GM12878 (cell line): ENCODE measurements around the gene PSME3IP1. TPM values are rescaled to one million over a fixed set of nuclear protein-coding genes. Genes with fewer than 3 reads are reported as not detected.

Experiments used
- ATAC-seq: fragments of 200-7000 bp; cut with Tn5 transposase; 3 replicates; pipeline ENCODE4 v1.9.1; 2020; ENCODE audit warnings: mild to moderate bottlenecking, moderate library complexity
- BruUV-seq: library from RNA; stranded (reverse); fragments of 400-500 nt; replicated peaks from 2 replicates; lab custom pipeline; 2021; lab: Mats Ljungman, UMichigan
- CTCF ChIA-PET: fragments of 300-600 bp; sonication (Branson Sonifier 250); formaldehyde crosslinking; extraction: SDS; loops from one replicate; lab custom pipeline; 2021; ENCODE audit warnings: inconsistent platforms; lab: Yijun Ruan, JAX
- POLR2A ChIA-PET: fragments of 350-600 bp; formaldehyde crosslinking; extraction: SDS; loops from one replicate; lab custom pipeline; 2021; ENCODE audit warnings: inconsistent platforms; lab: Charles Lee
- RAD21 ChIA-PET: fragments of 300-600 bp; sonication (Branson Sonifier 250); formaldehyde crosslinking; loops from one replicate; lab custom pipeline; 2023; ENCODE audit warnings: antibody characterized with exemption; ENCODE audit not compliant: unreplicated experiment; lab: Charles Lee
- SMC1A ChIA-PET: fragments of 300-600 bp; sonication (Branson Sonifier 250); formaldehyde crosslinking; loops from one replicate; lab custom pipeline; 2023; ENCODE audit not compliant: unreplicated experiment, uncharacterized antibody; lab: Charles Lee
- DNase-seq: peaks from one replicate; pipeline ENCODE4 v3.0.0-alpha.2; 2011; ENCODE audit warnings: low read depth, low spot score
- FAIRE-seq: peaks from 3 replicates; lab custom pipeline; 2011; peaks lifted over from hg19 to GRCh38; lab: Jason Lieb, UNC
- H2AFZ ChIP-seq: 2 replicates; pipeline ENCODE4 v1.6.0; 2011; ENCODE audit warnings: low read depth, low read length, control low read depth; ENCODE audit not compliant: control insufficient read depth
- H3K27ac ChIP-seq: 2 replicates; pipeline ENCODE4 v1.5.1; 2011; ENCODE audit warnings: control low read depth; ENCODE audit not compliant: control insufficient read depth, insufficient read depth
- H3K27me3 ChIP-seq, 2 experiments: replicated peaks in 1 of 2; 2 replicates each; pipeline versions ENCODE4 v1.6.0 to v1.6.1; 2011; ENCODE audit warnings: low read length in 1 of 2; ENCODE audit not compliant: control insufficient read depth in 2 of 2, insufficient read depth in 2 of 2
- H3K36me3 ChIP-seq, 2 experiments: 2 replicates each; pipeline ENCODE4 v1.5.1; 2011; ENCODE audit warnings: low read length in 1 of 2; ENCODE audit not compliant: control insufficient read depth in 2 of 2, insufficient read depth in 2 of 2
- H3K4me1 ChIP-seq: 2 replicates; pipeline ENCODE4 v1.6.1; 2011; ENCODE audit warnings: mild to moderate bottlenecking, low read length, moderate library complexity, mixed read lengths; ENCODE audit not compliant: control insufficient read depth, insufficient read depth
- H3K4me2 ChIP-seq: 2 replicates; pipeline ENCODE4 v1.6.0; 2011; ENCODE audit warnings: control low read depth; ENCODE audit not compliant: control insufficient read depth, insufficient read depth
- H3K4me3 ChIP-seq: fragments of 200-600 bp; sonication (generic); 2 replicates; pipeline ENCODE4 v1.5.1; 2016
- H3K79me2 ChIP-seq: 2 replicates; pipeline ENCODE4 v1.6.0; 2011; ENCODE audit warnings: low read length; ENCODE audit not compliant: control insufficient read depth, insufficient read depth
- H3K9ac ChIP-seq: 2 replicates; pipeline ENCODE4 v1.8.0; 2011; ENCODE audit warnings: low read length, control low read depth, mixed read lengths; ENCODE audit not compliant: control insufficient read depth, insufficient read depth
- H3K9me3 ChIP-seq: replicated peaks from 3 replicates; pipeline ENCODE4 v1.5.1; 2011; ENCODE audit warnings: mild to moderate bottlenecking, low read length; ENCODE audit not compliant: control insufficient read depth, insufficient read depth
- H4K20me1 ChIP-seq: 2 replicates; pipeline ENCODE4 v1.6.0; 2011; ENCODE audit not compliant: control insufficient read depth, insufficient read depth
- ATF7 ChIP-seq: fragments of 450-650 bp; IDR thresholded peaks from 2 replicates; pipeline ENCODE4 v1.6.1; 2016; ENCODE audit warnings: low read depth, mild to moderate bottlenecking
- BACH1 ChIP-seq: fragments of 450-650 bp; IDR thresholded peaks from 2 replicates; pipeline ENCODE4 v1.6.1; 2017; ENCODE audit warnings: mild to moderate bottlenecking, borderline replicate concordance
- BHLHE40 ChIP-seq, 2 experiments: fragments of 450-650 bp in 1 of 2; IDR thresholded peaks; 2 replicates each; pipeline ENCODE4 v1.6.1; 2011 to 2017; ENCODE audit warnings: low read depth in 2 of 2, borderline replicate concordance in 1 of 2, improper control_type of control experiment in 1 of 2, low read length in 1 of 2, mild to moderate bottlenecking in 1 of 2
- EGR1 ChIP-seq, 2 experiments: IDR thresholded peaks; 1 replicate in 1 of 2; 2 replicates in 1 of 2; pipeline ENCODE4 v1.6.1; 2011 to 2012; ENCODE audit warnings: low read depth in 2 of 2, low read length in 2 of 2, borderline replicate concordance in 1 of 2, mild to moderate bottlenecking in 1 of 2, moderate library complexity in 1 of 2
- RAD21 ChIP-seq: IDR thresholded peaks from 2 replicates; pipeline ENCODE4 v1.6.1; 2011; ENCODE audit warnings: mild to moderate bottlenecking, low read depth, low read length, moderate library complexity; ENCODE audit not compliant: insufficient read depth
- RCOR1 ChIP-seq: conservative IDR thresholded peaks from 2 replicates; pipeline ENCODE4 v1.6.1; 2012; ENCODE audit warnings: low read depth, low read length, improper control_type of control experiment
- RUNX3 ChIP-seq: IDR thresholded peaks from 2 replicates; pipeline ENCODE4 v1.6.1; 2012; ENCODE audit warnings: low read length, inconsistent platforms
- TCF12 ChIP-seq: IDR thresholded peaks from 2 replicates; pipeline ENCODE4 v1.6.1; 2011; ENCODE audit warnings: low read depth, mild to moderate bottlenecking, low read length
- TCF3 ChIP-seq: IDR thresholded peaks from 2 replicates; pipeline ENCODE4 v1.6.1; 2012; ENCODE audit warnings: low read depth, mild to moderate bottlenecking, low read length, borderline replicate concordance; ENCODE audit not compliant: insufficient read depth
- ZNF24 ChIP-seq: fragments of 450-650 bp; IDR thresholded peaks from 2 replicates; pipeline ENCODE4 v1.6.1; 2017; ENCODE audit warnings: antibody characterized with exemption, mild to moderate bottlenecking
- WGBS: methylation state at CpG from one replicate; pipeline ENCODE4 v1.1.6; 2016; ENCODE audit warnings: low lambda C conversion rate; ENCODE audit not compliant: insufficient replicate concordance, insufficient coverage; ENCODE audit errors: missing lambda C conversion rate; 5-methylcytosine and 5-hydroxymethylcytosine counted together
- in situ Hi-C: fragments of 300-500 bp; cut with MboI; formaldehyde crosslinking; loops from 9 replicates; pipeline ENCODE4 v1.14.3; 2018; ENCODE audit warnings: mixed read lengths
- intact Hi-C: fragments of 100-400 bp; cut with micrococcal nuclease; formaldehyde crosslinking; loops from one replicate; pipeline ENCODE4 v1.14.2; 2022; ENCODE audit not compliant: unreplicated experiment
- polyA plus RNA-seq, 11 experiments: library from polyadenylated mRNA; depleted of rRNA in 4 of 11; unstranded in 6 of 11; stranded (reverse) in 5 of 11; fragments of >200 nt; fragmentation: Nextera tagmentation in 4 of 11; fragmentation: Illumina TruSeq in 1 of 11; extraction: Ambion mirVana in 4 of 11; extraction: Trizol in 1 of 11; gene quantifications; 1 replicate in 1 of 11; 2 replicates in 10 of 11; pipeline versions ENCODE4 v1.2.1 to v1.2.3, GENCODE V29; 2011 to 2016; ENCODE audit warnings: inconsistent platforms in 2 of 11, missing spikeins in 2 of 11, low read depth in 1 of 11
- total RNA-seq, 4 experiments: library from RNA; depleted of rRNA in 3 of 4; stranded (reverse); fragments of >200 nt in 3 of 4; fragmentation: Illumina TruSeq in 1 of 4; extraction: Trizol in 1 of 4; gene quantifications; 2 replicates each; pipeline versions ENCODE4 v1.2.1 to v1.2.3, GENCODE V29; 2013 to 2021
- TF ChIP-seq, protein P1 (sequence below): fragments of 450-650 bp; IDR thresholded peaks from 2 replicates; pipeline ENCODE4 v1.6.1; 2018; ENCODE audit warnings: mild to moderate bottlenecking, low read depth, moderate library complexity; ENCODE audit not compliant: partially characterized antibody

Gene PSME3IP1
- total and polyA plus RNA-seq, 10 of the 15 experiments (the other 5 are each of a cell fraction or from before 2014, with no cell fraction given) = 67.9 to 174 (median 111) TPM

- BruUV-seq = no TSS peak
- ChIA-PET RAD21 (no interaction called here), CTCF (interaction anchor here (0.5 to 1.1 kb wide), 3 partner anchors 32 to 677 kb away, joined by 3 read pairs; no protein-coding TSS in a partner anchor), SMC1A (no interaction called here), POLR2A (no interaction called here)
- no peak overlapping the region for H3K9ac ChIP-seq
- no peak for FAIRE-seq
- intact Hi-C loops = no loop called here
- no peak for ATAC-seq
- H3K36me3 ChIP-seq = no peaks in the 10 kb centered on the region
- H2AFZ ChIP-seq = no peak overlapping the region
- in situ Hi-C loops = no loop called here
- H3K4me2 ChIP-seq = no peak overlapping the region
- H3K79me2 ChIP-seq = no peaks in the 10 kb centered on the region
- H3K9me3 ChIP-seq = no peaks in the 10 kb centered on the region
- no peaks in the 10 kb centered on the region for H3K27me3 ChIP-seq
- H3K4me3 ChIP-seq = no peak overlapping the region
- no peak for DNase-seq
- no peak for TF ChIP-seq BACH1
- H4K20me1 ChIP-seq = no peaks in the 10 kb centered on the region
- WGBS = 67% methylated on average over 14 of the region's 14 CpGs
- peaks cover 23% of the 10 kb centered on the region for H3K4me1 ChIP-seq
- no peak overlapping the region for H3K27ac ChIP-seq
These were observed 42.5 kb downstream of the PSME3IP1 start for GRCh38 chr16:57143149-57143921.

DNA sequence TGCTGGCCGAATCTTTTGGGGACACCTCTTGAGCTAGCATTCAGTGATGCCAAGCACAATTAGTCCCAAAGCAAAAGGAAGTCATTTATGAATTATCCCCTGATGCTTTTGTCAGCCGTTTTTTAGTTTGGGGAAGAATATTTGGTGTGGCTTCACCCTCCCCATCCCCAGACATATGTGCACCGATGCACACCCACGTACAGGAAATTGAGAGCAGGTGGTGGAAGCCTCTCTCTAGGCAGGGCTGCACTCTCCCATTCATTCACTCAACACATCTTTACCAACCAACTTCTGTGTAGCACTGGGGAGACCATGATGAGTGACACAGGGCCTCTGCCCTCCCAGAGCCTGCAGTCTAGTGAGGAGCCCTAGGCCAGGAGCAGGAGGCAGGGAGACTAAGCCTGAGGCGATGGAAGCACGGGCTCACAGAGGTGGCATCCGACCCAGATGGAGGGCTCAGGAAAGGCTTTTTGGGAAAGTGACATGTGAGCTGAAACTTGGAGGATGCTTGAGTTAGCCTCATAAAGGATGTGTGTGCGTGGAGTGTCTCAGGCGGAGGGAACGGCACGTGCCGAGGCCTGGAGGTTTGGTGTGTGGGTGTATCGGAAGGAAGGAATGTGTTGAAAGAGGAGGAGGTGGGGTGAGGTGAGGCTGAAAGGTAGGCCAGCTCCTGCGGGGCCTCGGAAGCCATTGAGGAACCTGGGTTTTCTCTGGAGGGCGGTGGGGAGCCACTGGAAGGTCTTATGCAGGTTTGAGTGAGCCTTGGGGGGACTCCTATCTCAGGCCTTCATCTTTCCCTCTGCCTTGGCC lies 43.8 kb downstream of the PSME3IP1 start:
- ATAC-seq = peak; percentile 70
- peak overlapping the region; percentile 79 for H3K4me2 ChIP-seq
- TF ChIP-seq RCOR1 = no peak
- TF ChIP-seq ATF7 = no peak
- no peak for TF ChIP-seq ZNF24
- TF ChIP-seq RAD21 = no peak
- TF ChIP-seq RUNX3 = peak; percentile 21; the same call in 1 of the 2 replicates
- peak in 1 of 2 experiments; percentile 34; a peak in 1 of 4 replicates for TF ChIP-seq BHLHE40 (IDR thresholded peaks at IDR 0.05; ENCODE audit: borderline replicate concordance in 1 of 2, low read depth in 2 of 2, low read length in 1 of 2)
- TF ChIP-seq, protein P1, sequence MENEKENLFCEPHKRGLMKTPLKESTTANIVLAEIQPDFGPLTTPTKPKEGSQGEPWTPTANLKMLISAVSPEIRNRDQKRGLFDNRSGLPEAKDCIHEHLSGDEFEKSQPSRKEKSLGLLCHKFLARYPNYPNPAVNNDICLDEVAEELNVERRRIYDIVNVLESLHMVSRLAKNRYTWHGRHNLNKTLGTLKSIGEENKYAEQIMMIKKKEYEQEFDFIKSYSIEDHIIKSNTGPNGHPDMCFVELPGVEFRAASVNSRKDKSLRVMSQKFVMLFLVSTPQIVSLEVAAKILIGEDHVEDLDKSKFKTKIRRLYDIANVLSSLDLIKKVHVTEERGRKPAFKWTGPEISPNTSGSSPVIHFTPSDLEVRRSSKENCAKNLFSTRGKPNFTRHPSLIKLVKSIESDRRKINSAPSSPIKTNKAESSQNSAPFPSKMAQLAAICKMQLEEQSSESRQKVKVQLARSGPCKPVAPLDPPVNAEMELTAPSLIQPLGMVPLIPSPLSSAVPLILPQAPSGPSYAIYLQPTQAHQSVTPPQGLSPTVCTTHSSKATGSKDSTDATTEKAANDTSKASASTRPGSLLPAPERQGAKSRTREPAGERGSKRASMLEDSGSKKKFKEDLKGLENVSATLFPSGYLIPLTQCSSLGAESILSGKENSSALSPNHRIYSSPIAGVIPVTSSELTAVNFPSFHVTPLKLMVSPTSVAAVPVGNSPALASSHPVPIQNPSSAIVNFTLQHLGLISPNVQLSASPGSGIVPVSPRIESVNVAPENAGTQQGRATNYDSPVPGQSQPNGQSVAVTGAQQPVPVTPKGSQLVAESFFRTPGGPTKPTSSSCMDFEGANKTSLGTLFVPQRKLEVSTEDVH = no peak
- peak in 1 of 2 experiments; percentile 76; a peak in 2 of 3 replicates for TF ChIP-seq EGR1 (IDR thresholded peaks at IDR 0.05; ENCODE audit: borderline replicate concordance in 1 of 2, low read depth in 2 of 2, low read length in 2 of 2)
- peak; percentile 73 for TF ChIP-seq TCF12
- 0 out of 2 replicates have a peak, but pooled peaks have one; percentile 16 for TF ChIP-seq TCF3

More for the DNA sequence above, 43.8 kb downstream of the PSME3IP1 start:
- Histone ChIP-seq H4K20me1 (no peaks in the 10 kb centered on the region), H3K9ac (no peak overlapping the region), H2AFZ (no peak overlapping the region), H3K79me2 (no peaks in the 10 kb centered on the region), H3K9me3 (no peaks in the 10 kb centered on the region), H3K27ac (no peak overlapping the region), H3K36me3 (no peaks in the 10 kb centered on the region), H3K27me3 (no peaks in the 10 kb centered on the region), H3K4me1 (peaks cover 11% of the 10 kb centered on the region), H3K4me3 (no peak overlapping the region)
- BruUV-seq = no TSS peak
- DNase-seq = no peak
- in situ Hi-C loops = no loop called here
- SMC1A ChIA-PET = no interaction called here
- WGBS = 64% methylated on average over 16 of the region's 16 CpGs
- RAD21 ChIA-PET = interaction anchor here (1.4 kb wide), 1 partner anchor 15 kb away, joined by 5 read pairs; no protein-coding TSS in a partner anchor
- peak; percentile 73 for FAIRE-seq
- intact Hi-C loops = no loop called here
- CTCF ChIA-PET = interaction anchor here (0.9 to 1.5 kb wide), 4 partner anchors 9 to 57 kb away, joined by 3 to 9 read pairs (median 4); partner anchors contain the start of gene CPNE2
- POLR2A ChIA-PET = interaction anchor here (0.8 to 1.8 kb wide), 2 partner anchors 8 to 14 kb away, joined by 3 to 7 read pairs; no protein-coding TSS in a partner anchor
